Gastrocnemius medialis (tissue), 4 donors: ENCODE data around the gene LRATD1.

Experiments
- POLR2A ChIP-seq, 2 donors: fragments of 450-650 bp; IDR thresholded peaks; one replicate each; pipeline ENCODE4 v1.6.1; 2017; ENCODE audit warnings: antibody characterized with exemption in 2 of 2, mild to moderate bottlenecking in 2 of 2, moderate library complexity in 2 of 2
- TF ChIP-seq, protein P1 (sequence below), 5 experiments: fragments of 450-650 bp in 3 of 5; fragments of 200-600 bp in 2 of 5; sonication (generic) in 2 of 5; IDR thresholded peaks in 4 of 5; conservative IDR thresholded peaks in 1 of 5; 1 replicate in 4 of 5; 2 replicates in 1 of 5; pipeline ENCODE4 v1.5.1; 2016 to 2019; ENCODE audit warnings: antibody characterized with exemption in 5 of 5, mild to moderate bottlenecking in 3 of 5, moderate library complexity in 3 of 5

DNA sequence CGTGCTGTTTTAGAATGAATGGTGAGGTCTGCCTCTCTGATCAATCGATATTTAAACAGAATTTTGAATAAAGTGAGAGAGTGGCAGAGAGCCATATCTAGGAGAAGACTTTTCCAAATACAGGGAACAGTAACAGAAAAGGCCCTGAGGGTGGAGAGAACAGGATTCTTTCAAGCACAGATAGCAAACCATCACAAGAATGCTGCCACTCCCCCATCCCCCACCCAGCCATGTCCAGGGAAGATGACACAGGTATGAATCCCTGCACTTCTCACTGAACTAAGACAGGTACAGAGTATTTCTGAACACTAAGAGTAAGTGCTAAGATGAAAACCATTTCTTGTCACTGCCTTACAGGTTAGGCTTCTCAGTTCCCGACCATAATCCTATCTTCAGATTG is 23.6 kb downstream of the LRATD1 start:
- TF ChIP-seq, protein P1, sequence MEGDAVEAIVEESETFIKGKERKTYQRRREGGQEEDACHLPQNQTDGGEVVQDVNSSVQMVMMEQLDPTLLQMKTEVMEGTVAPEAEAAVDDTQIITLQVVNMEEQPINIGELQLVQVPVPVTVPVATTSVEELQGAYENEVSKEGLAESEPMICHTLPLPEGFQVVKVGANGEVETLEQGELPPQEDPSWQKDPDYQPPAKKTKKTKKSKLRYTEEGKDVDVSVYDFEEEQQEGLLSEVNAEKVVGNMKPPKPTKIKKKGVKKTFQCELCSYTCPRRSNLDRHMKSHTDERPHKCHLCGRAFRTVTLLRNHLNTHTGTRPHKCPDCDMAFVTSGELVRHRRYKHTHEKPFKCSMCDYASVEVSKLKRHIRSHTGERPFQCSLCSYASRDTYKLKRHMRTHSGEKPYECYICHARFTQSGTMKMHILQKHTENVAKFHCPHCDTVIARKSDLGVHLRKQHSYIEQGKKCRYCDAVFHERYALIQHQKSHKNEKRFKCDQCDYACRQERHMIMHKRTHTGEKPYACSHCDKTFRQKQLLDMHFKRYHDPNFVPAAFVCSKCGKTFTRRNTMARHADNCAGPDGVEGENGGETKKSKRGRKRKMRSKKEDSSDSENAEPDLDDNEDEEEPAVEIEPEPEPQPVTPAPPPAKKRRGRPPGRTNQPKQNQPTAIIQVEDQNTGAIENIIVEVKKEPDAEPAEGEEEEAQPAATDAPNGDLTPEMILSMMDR (IDR thresholded peaks at IDR 0.05 in 4 of 5, conservative IDR thresholded peaks at IDR 0.05 in 1 of 5), result no peak
- no peak for TF ChIP-seq POLR2A (IDR thresholded peaks at IDR 0.05)
